ENCODE data around the gene UGT1A5. TPM values are rescaled to one million over a fixed set of nuclear protein-coding genes. Genes with fewer than 3 reads are reported as not detected.
A peak's percentile ranks its signal among the peaks of the same experiment; 100 is the strongest.

The UGT1A5 gene
- total and polyA plus RNA-seq, 2 of the 13 experiments (the other 11 are each of a cell fraction or from before 2014, with no cell fraction given), result not detected

GRCh38 chr2:233711312-233712008 lies 1.2 kb upstream of the UGT1A5 start (continued):
- no peak for TF ChIP-seq KLF6 (CRISPR knock-in tag; IDR thresholded peaks at IDR 0.05)
- TF ChIP-seq RXRA (CRISPR knock-in tag; IDR thresholded peaks at IDR 0.05), result peak; percentile 45; the same call in 1 of the 2 replicates
- no peak for TF ChIP-seq SAFB2 (CRISPR knock-in tag; IDR thresholded peaks at IDR 0.05; ENCODE audit: borderline replicate concordance, low read depth)
- TF ChIP-seq TRAFD1 (CRISPR knock-in tag; IDR thresholded peaks at IDR 0.05; ENCODE audit: borderline replicate concordance), result no peak
- peak; percentile 43; the same call in 1 of the 2 replicates for TF ChIP-seq ZFP91 (CRISPR knock-in tag; IDR thresholded peaks at IDR 0.05; ENCODE audit: borderline replicate concordance)
- 0 out of 2 replicates have a peak, but pooled peaks have one; percentile 41 for TF ChIP-seq HNF4G (IDR thresholded peaks at IDR 0.05; ENCODE audit: borderline replicate concordance, low read depth, low read length)
- TF ChIP-seq HNF4G (CRISPR knock-in tag; IDR thresholded peaks at IDR 0.05; ENCODE audit: borderline replicate concordance, low read depth), result no peak
- TF ChIP-seq ZSCAN9 (CRISPR knock-in tag; IDR thresholded peaks at IDR 0.05; ENCODE audit: borderline replicate concordance), result peak; percentile 29; the same call in 1 of the 2 replicates
- TF ChIP-seq ZNF33B (CRISPR knock-in tag; IDR thresholded peaks at IDR 0.05), result 0 out of 2 replicates have a peak, but pooled peaks have one; percentile 62
- peak; percentile 40; the same call in 1 of the 2 replicates for TF ChIP-seq ETV5 (CRISPR knock-in tag; IDR thresholded peaks at IDR 0.05; ENCODE audit: borderline replicate concordance)
- 0 out of 2 replicates have a peak, but pooled peaks have one; percentile 16 for TF ChIP-seq ZNF768 (CRISPR knock-in tag; IDR thresholded peaks at IDR 0.05)
- TF ChIP-seq SMC3 (IDR thresholded peaks at IDR 0.05; ENCODE audit: low read length), result peak; percentile 88
- 0 out of 2 replicates have a peak, but pooled peaks have one; percentile 22 for TF ChIP-seq ELF1 (CRISPR knock-in tag; IDR thresholded peaks at IDR 0.05)
- 0 out of 2 replicates have a peak, but pooled peaks have one; percentile 16 for TF ChIP-seq PITX1 (CRISPR knock-in tag; IDR thresholded peaks at IDR 0.05)
- peak; percentile 17; the same call in 1 of the 2 replicates for TF ChIP-seq ZNF687 (CRISPR knock-in tag; IDR thresholded peaks at IDR 0.05)
- TF ChIP-seq KDM2A (CRISPR knock-in tag; IDR thresholded peaks at IDR 0.05; ENCODE audit: borderline replicate concordance, low read depth), result peak; percentile 42; the same call in 1 of the 2 replicates
- TF ChIP-seq RXRB (CRISPR knock-in tag; IDR thresholded peaks at IDR 0.05; ENCODE audit: borderline replicate concordance), result peak; percentile 15; the same call in 1 of the 2 replicates
- no peak for TF ChIP-seq ELF3 (CRISPR knock-in tag; IDR thresholded peaks at IDR 0.05)
- no peak for TF ChIP-seq MED8 (CRISPR knock-in tag; IDR thresholded peaks at IDR 0.05; ENCODE audit: insufficient replicate concordance)
- no peak for TF ChIP-seq NCOR1 (IDR thresholded peaks at IDR 0.05; ENCODE audit: borderline replicate concordance, low read length)
- TF ChIP-seq GATAD2A (CRISPR knock-in tag; IDR thresholded peaks at IDR 0.05), result 0 out of 2 replicates have a peak, but pooled peaks have one; percentile 33
- TF ChIP-seq TAF1 (CRISPR knock-in tag; IDR thresholded peaks at IDR 0.05), result no peak
- TF ChIP-seq ZNF274 (CRISPR knock-in tag; IDR thresholded peaks at IDR 0.05), result peak; percentile 45; the same call in 1 of the 2 replicates

Data from HepG2 (cell line).